ENCODE results near the gene JMJD6.

Gene JMJD6

DNA sequence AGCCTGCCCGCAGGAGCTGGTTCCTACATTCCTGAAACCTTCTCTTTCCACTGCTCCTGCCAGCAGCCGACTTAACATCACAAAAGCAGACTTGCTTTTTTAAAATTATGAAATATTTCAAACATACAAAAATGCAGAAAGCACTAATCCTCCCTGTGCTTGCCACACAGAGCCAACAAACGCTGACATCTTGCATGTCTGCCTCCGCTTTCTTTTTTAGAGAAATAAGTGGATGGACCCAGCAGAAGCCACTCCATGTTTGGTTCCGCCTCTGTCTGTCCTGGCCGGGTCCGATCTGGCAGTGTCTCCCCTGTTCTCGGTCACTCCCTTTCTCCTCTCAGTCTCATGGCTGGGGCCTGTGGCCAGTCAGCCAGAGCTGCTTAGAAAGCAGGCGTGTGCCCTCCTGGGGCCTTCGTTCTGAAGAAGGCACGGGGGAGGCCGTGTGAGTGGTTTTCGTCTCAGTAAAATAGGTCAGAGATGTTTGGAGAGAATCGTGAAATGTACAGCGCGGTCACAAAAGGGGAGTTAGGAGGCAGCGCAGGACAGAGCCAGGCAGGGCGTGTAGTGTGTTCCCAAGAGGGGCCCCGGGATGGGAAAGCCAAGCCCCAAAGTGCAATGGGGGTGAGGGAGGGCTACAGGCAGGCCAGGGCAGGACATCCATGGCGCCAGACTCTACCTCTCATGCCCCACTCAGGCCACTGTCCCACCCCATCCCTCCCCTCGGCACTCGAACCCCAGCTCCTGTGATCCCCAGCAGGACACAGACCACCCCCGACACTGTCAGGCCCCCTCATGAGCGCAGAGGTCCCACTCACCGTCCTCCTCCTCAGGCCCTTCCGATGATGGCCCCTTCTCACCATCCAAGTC lies 38.9 kb downstream of the JMJD6 start:
- TF ChIP-seq SPI1 (IDR thresholded peaks at IDR 0.05; ENCODE audit: borderline replicate concordance, low read depth) (no peak), GABPA (IDR thresholded peaks at IDR 0.05; ENCODE audit: low read depth) (no peak)
- TF ChIP-seq, protein P1, sequence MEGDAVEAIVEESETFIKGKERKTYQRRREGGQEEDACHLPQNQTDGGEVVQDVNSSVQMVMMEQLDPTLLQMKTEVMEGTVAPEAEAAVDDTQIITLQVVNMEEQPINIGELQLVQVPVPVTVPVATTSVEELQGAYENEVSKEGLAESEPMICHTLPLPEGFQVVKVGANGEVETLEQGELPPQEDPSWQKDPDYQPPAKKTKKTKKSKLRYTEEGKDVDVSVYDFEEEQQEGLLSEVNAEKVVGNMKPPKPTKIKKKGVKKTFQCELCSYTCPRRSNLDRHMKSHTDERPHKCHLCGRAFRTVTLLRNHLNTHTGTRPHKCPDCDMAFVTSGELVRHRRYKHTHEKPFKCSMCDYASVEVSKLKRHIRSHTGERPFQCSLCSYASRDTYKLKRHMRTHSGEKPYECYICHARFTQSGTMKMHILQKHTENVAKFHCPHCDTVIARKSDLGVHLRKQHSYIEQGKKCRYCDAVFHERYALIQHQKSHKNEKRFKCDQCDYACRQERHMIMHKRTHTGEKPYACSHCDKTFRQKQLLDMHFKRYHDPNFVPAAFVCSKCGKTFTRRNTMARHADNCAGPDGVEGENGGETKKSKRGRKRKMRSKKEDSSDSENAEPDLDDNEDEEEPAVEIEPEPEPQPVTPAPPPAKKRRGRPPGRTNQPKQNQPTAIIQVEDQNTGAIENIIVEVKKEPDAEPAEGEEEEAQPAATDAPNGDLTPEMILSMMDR (IDR thresholded peaks at IDR 0.05; ENCODE audit: insufficient read depth, low read length) = no peak
- DNase-seq (ENCODE audit: low read depth in 1 of 2, low spot score in 1 of 2) = no peak
- Histone ChIP-seq H3K27me3 (ENCODE audit: insufficient read depth, poor library complexity, severe bottlenecking) (no peaks in the 10 kb centered on the region), H3K4me3 (replicated peaks; ENCODE audit: insufficient read depth, low read length) (no peak overlapping the region), H3K27ac (replicated peaks) (no peak overlapping the region)

DNA sequence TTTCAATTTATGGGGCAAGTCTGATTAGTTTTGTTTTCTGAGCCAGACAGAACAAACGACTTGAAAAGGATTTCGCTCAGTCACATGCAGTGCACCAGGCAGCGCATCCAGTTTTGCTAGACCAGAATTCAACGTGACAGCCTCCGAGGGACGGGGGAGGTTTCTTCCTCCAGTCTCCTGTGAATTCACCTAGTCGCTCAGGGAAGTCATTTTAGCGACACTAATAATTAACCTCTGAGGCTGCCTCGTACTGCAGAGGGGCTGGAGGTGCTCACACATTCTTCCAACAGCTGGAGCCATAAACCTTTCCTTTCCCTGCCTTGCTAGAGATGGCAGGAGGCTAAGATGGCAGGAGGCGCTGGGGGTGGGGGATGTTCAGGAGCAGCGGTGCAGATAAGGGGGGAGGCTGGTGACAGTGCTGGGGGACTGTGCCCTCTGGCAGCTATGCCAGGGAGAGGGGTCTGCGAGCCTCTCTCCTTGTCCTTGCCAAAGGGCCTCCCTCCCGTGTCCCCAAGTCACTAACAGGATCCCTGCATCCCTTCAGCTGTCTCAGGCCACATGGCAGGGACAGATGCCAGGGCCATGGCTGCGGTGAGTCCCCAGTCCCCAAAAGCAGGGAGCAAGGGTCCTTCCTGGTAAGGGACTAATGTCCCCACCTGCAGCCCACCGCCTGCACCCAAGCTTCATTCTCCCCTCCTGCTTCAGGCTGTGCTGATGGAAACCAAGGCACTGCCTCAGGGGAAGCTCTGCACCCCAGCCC lies 39.7 kb downstream of the JMJD6 start:
- DNase-seq (ENCODE audit: low read depth in 1 of 2, low spot score in 1 of 2) = no peak
- TF ChIP-seq POLR2AphosphoS5 (IDR thresholded peaks at IDR 0.05; ENCODE audit: low read depth) (no peak), GABPA (IDR thresholded peaks at IDR 0.05; ENCODE audit: low read depth) (no peak), SPI1 (IDR thresholded peaks at IDR 0.05; ENCODE audit: borderline replicate concordance, low read depth) (no peak)
- TF ChIP-seq, protein P1 (IDR thresholded peaks at IDR 0.05; ENCODE audit: insufficient read depth, low read length) = no peak
- TF ChIP-seq, protein P2, sequence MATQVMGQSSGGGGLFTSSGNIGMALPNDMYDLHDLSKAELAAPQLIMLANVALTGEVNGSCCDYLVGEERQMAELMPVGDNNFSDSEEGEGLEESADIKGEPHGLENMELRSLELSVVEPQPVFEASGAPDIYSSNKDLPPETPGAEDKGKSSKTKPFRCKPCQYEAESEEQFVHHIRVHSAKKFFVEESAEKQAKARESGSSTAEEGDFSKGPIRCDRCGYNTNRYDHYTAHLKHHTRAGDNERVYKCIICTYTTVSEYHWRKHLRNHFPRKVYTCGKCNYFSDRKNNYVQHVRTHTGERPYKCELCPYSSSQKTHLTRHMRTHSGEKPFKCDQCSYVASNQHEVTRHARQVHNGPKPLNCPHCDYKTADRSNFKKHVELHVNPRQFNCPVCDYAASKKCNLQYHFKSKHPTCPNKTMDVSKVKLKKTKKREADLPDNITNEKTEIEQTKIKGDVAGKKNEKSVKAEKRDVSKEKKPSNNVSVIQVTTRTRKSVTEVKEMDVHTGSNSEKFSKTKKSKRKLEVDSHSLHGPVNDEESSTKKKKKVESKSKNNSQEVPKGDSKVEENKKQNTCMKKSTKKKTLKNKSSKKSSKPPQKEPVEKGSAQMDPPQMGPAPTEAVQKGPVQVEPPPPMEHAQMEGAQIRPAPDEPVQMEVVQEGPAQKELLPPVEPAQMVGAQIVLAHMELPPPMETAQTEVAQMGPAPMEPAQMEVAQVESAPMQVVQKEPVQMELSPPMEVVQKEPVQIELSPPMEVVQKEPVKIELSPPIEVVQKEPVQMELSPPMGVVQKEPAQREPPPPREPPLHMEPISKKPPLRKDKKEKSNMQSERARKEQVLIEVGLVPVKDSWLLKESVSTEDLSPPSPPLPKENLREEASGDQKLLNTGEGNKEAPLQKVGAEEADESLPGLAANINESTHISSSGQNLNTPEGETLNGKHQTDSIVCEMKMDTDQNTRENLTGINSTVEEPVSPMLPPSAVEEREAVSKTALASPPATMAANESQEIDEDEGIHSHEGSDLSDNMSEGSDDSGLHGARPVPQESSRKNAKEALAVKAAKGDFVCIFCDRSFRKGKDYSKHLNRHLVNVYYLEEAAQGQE (IDR thresholded peaks at IDR 0.05; ENCODE audit: insufficient replicate concordance, low read depth) = no peak
- no peak overlapping the region for H3K27ac ChIP-seq (replicated peaks)

DNA sequence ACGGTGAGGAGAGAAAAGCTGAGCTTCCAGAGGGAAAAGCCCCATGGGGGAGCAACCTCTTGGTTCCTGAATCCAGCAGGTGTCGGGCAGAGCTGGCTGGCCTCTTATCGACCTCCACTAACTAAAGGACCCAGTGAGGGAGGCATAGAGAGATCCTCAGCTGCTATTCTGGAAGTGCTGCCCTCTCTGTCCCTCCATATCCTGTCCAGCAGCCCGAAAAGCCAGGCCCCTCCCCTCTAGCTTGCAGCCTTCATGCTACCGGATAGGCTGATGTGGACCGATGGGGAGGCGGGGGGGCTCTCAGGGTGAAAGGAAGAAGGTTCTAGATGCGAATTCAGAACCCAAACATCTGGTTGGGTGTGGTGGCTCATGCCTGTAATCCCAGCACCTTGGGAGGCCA lies 40.6 kb downstream of the JMJD6 start:
- no peaks in the 10 kb centered on the region for H3K27me3 ChIP-seq (ENCODE audit: insufficient read depth, poor library complexity, severe bottlenecking)
- no peak for DNase-seq (ENCODE audit: low read depth in 1 of 2, low spot score in 1 of 2)

More for the DNA sequence above, 39.7 kb downstream of the JMJD6 start:
- H3K4me3 ChIP-seq (replicated peaks; ENCODE audit: insufficient read depth, low read length) = no peak overlapping the region
- H3K27me3 ChIP-seq (ENCODE audit: insufficient read depth, poor library complexity, severe bottlenecking) = no peaks in the 10 kb centered on the region

More for the DNA sequence above, 40.6 kb downstream of the JMJD6 start:
- H3K27ac ChIP-seq (replicated peaks) = no peak overlapping the region
- no peak for TF ChIP-seq POLR2AphosphoS5 (IDR thresholded peaks at IDR 0.05; ENCODE audit: low read depth)
- TF ChIP-seq GABPA (IDR thresholded peaks at IDR 0.05; ENCODE audit: low read depth) = no peak
- TF ChIP-seq, protein P1 (IDR thresholded peaks at IDR 0.05; ENCODE audit: insufficient read depth, low read length) = no peak
- TF ChIP-seq SPI1 (IDR thresholded peaks at IDR 0.05; ENCODE audit: borderline replicate concordance, low read depth) = no peak
- TF ChIP-seq, protein P2 (IDR thresholded peaks at IDR 0.05; ENCODE audit: insufficient replicate concordance, low read depth) = no peak
- H3K4me3 ChIP-seq (replicated peaks; ENCODE audit: insufficient read depth, low read length) = no peak overlapping the region

Measured in HL-60 (cell line).